ENCODE results near the gene TTC23L. TPM values are rescaled to one million over a fixed set of nuclear protein-coding genes. Genes with fewer than 3 reads are reported as not detected.

TTC23L gene, protein sequence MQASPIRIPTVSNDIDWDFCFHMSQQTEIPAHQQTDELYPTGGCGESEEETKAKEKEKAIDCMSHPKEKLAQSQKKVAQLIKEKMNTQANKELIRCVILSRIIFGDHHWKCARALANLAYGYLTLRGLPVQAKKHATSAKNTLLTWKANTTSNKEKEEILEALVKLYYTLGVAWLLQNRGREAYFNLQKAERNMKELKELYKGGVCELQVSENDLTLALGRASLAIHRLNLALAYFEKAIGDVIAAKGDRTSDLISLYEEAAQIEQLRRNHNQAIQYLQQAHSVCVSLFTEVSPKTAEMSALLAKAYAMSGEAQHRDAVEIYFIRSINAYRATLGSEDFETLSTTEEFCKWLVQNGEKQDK
- under 1 TPM in 2 of 4 donors, not detected in 2; 0.13 to 0.73 TPM for total RNA-seq

DNA sequence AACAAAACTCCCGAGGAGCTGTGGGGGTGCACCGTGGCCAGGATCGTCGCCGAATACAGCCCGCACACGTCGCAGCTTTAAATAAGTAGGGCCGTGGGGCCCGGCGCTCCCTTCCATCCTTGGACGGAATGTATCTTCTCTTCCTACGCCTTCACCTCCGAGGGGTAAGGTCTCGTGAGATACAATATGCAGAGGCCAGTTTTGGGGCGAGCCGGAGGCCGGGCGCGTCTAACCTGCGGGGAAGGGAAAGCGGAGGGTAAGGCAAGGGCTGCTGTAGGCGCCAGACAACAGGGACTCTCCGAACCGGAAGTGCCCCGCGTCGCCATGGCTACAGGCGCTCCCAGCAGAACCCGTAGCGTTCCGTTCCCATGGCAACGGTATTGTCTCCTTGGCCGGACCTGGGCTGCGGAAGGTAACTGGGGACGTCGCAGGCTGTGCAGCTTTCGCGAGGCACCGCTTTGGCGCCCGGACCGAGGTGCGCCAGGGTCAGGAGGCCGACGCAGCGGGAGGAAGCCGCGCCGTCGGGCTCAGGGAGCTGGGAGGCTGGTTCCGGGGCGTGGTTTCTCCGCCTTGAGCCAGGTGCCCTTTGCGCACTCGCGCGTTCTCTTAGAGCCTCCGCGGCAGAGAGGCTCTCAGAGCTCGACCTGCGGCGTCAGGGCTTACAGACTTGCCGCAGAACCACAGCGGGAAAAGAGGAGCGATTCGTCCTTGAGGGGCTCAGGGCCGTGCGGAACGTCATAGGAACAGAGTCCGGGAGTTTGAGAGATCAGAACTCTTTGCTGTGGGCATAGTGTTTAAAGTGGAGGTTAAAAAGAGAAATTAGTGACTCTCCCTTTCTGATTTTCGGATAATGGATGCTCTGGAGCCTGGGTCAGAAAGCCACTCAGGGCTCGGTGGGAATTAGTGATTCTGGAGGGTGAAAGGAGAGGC lies at the start of gene TTC23L:
Gene TTC23L (plus strand): TSS at position 380 of the 930 bp plus-strand sequence. CDS start 1,508 bp downstream, outside the sequence.
- TF ChIP-seq POLR2A (IDR thresholded peaks at IDR 0.05) (peak; percentile 35 to 49), POLR2AphosphoS5 (IDR thresholded peaks at IDR 0.05) (peak; percentile 31)
- TF ChIP-seq, protein P1, sequence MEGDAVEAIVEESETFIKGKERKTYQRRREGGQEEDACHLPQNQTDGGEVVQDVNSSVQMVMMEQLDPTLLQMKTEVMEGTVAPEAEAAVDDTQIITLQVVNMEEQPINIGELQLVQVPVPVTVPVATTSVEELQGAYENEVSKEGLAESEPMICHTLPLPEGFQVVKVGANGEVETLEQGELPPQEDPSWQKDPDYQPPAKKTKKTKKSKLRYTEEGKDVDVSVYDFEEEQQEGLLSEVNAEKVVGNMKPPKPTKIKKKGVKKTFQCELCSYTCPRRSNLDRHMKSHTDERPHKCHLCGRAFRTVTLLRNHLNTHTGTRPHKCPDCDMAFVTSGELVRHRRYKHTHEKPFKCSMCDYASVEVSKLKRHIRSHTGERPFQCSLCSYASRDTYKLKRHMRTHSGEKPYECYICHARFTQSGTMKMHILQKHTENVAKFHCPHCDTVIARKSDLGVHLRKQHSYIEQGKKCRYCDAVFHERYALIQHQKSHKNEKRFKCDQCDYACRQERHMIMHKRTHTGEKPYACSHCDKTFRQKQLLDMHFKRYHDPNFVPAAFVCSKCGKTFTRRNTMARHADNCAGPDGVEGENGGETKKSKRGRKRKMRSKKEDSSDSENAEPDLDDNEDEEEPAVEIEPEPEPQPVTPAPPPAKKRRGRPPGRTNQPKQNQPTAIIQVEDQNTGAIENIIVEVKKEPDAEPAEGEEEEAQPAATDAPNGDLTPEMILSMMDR (IDR thresholded peaks at IDR 0.05) = no peak
- H3K4me1 ChIP-seq = peaks cover 0 to 7% (median 0%) of the 10 kb centered on the region in 3 donors
- no peaks in the 10 kb centered on the region for H3K27me3 ChIP-seq
- WGBS, 2 donors (ENCODE audit: low coverage in 1 of 2) = 0 to 3% methylated on average over 19 to 26 of the region's 73 CpGs
- H3K36me3 ChIP-seq = no peaks in the 10 kb centered on the region
- H3K9me3 ChIP-seq = no peaks in the 10 kb centered on the region
- H3K27ac ChIP-seq = peak within 1 kb of the TSS in 3 of 4 donors; percentile 66 to 82 (median 74)
- ATAC-seq = peak; percentile 91
- H3K4me3 ChIP-seq = peak within 1 kb of the TSS; percentile 43 to 82

DNA sequence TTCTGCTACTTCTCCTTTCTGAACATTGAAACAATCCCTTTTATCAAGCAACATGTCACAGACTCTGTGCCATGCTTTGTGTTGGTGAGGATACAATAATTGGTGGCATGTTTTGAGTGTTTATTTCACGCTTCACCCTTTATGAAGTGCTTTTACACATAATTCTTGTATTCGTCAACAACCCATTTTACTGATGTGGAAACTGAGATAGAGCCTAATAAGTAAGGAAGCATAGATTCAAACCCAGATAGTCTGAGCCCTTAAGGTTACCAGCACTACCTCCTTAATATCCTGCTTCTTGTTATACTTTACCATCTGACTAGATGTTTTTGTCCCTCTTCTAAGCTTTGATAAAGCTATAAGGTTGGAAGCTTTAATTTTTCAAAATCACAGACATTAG lies 49.3 kb upstream of the TTC23L start:
- no peak for ATAC-seq
- Histone ChIP-seq H3K9me3 (peaks cover 0 to 9% (median 0%) of the 10 kb centered on the region in 3 donors), H3K4me3 (no peak overlapping the region), H3K4me1 (peaks cover 0 to 14% (median 6%) of the 10 kb centered on the region in 3 donors), H3K36me3 (no peaks in the 10 kb centered on the region), H3K27me3 (no peaks in the 10 kb centered on the region), H3K27ac (peak overlapping the region in 1 of 4 donors; percentile 4)
- WGBS, 2 donors (ENCODE audit: low coverage in 1 of 2) = 90 to 92% methylated on average over 2 of the region's 2 CpGs
- TF ChIP-seq POLR2A (IDR thresholded peaks at IDR 0.05) = no peak
- TF ChIP-seq POLR2AphosphoS5 (IDR thresholded peaks at IDR 0.05) = no peak
- TF ChIP-seq, protein P1 (IDR thresholded peaks at IDR 0.05) = no peak
- no peak for TF ChIP-seq EP300 (IDR thresholded peaks at IDR 0.05)

DNA sequence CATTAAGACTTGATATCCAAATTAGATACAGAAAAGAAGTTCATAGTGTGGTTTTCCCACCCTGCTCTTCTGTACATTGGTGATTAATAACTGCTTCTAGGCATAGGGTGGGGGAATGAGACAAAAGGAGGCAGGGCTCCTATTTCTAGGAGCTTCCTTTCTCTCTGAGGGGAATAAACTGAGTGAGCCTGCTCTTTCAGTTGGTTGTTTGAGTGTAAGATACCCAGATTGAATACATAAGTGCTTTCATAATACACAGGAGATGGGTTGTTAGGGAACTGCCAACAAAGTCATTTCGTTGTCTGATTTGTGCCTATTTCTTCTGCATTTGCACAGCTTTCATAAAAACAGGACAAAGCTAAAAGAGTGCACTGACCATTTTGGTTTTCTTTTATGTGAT lies 48.9 kb upstream of the TTC23L start:
- no peak overlapping the region for H3K4me3 ChIP-seq
- peaks cover 0 to 14% (median 6%) of the 10 kb centered on the region in 3 donors for H3K4me1 ChIP-seq
- peaks cover 0 to 9% (median 0%) of the 10 kb centered on the region in 3 donors for H3K9me3 ChIP-seq
- H3K36me3 ChIP-seq = no peaks in the 10 kb centered on the region
- no peak for ATAC-seq
- H3K27me3 ChIP-seq = no peaks in the 10 kb centered on the region
- no peak overlapping the region for H3K27ac ChIP-seq
- WGBS, 2 donors (ENCODE audit: low coverage in 1 of 2) = 44 to 67% methylated on average over 1 of the region's 1 CpG
- TF ChIP-seq POLR2AphosphoS5 (IDR thresholded peaks at IDR 0.05) (no peak), EP300 (IDR thresholded peaks at IDR 0.05) (no peak), POLR2A (IDR thresholded peaks at IDR 0.05) (no peak)

DNA sequence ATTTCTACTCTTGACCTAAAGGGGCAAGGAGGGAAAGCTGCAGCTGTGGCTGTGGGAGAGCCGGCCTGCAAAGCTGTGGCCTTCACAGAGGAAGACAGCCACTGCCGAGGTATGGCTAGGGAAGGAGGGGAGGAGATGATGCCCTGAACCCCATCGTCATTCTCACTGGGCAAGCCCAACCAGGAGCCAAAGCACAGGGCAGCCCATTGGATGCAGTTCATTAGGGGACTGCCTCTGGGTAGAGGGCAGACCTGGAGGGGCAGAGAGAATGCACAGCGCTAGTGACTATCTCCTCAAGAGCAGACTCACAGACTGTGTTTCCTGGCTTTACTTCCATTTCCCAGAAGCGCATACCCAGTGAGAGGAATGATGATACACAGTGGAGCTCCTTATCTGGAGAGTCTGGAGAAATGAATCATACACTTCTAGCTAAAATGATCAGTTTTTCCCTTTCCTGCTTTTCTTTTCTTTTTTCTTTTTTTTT lies 47.2 kb upstream of the TTC23L start:
- Histone ChIP-seq H3K36me3 (peaks cover 0 to 12% of the 10 kb centered on the region in 2 donors), H3K27me3 (no peaks in the 10 kb centered on the region), H3K27ac (no peak overlapping the region), H3K4me3 (no peak overlapping the region), H3K4me1 (peaks cover 0 to 14% (median 6%) of the 10 kb centered on the region in 3 donors), H3K9me3 (peaks cover 0 to 6% (median 0%) of the 10 kb centered on the region in 3 donors)
- 83 to 90% methylated on average over 2 to 4 of the region's 5 CpGs for WGBS, 2 donors (ENCODE audit: low coverage in 1 of 2)
- no peak for ATAC-seq
- no peak for TF ChIP-seq EP300 (IDR thresholded peaks at IDR 0.05)
- TF ChIP-seq, protein P1 (IDR thresholded peaks at IDR 0.05) = no peak

All from gastroesophageal sphincter (tissue), 4 donors.